Mesendoderm (in vitro differentiated cells): ENCODE data around the gene LPAR1.

Experiments
- DNase-seq: peaks from one replicate; pipeline ENCODE4 v3.0.0; 2013
- H2AK5ac ChIP-seq: 2 replicates; pipeline ENCODE4 v1.6.1; 2013; ENCODE audit warnings: low read length, inconsistent platforms
- H2BK120ac ChIP-seq: 2 replicates; pipeline ENCODE4 v1.6.1; 2013; ENCODE audit warnings: low read depth, mild to moderate bottlenecking, low read length, moderate library complexity, mixed read lengths
- H2BK15ac ChIP-seq: replicated peaks from 2 replicates; pipeline ENCODE4 v1.6.1; 2013; ENCODE audit warnings: low read depth, mild to moderate bottlenecking, moderate library complexity
- H2BK5ac ChIP-seq: 2 replicates; pipeline ENCODE4 v1.6.1; 2013; ENCODE audit warnings: low read length, inconsistent platforms
- H3K18ac ChIP-seq: 2 replicates; pipeline ENCODE4 v1.6.1; 2013; ENCODE audit warnings: mild to moderate bottlenecking, low read length, mixed read lengths
- H3K23ac ChIP-seq: one replicate; pipeline ENCODE4 v1.6.1; 2013; ENCODE audit warnings: low read length
- H3K27ac ChIP-seq: 2 replicates; pipeline ENCODE4 v1.5.1; 2013; ENCODE audit warnings: low read depth, mild to moderate bottlenecking, inconsistent platforms, low read length, moderate library complexity
- H3K27me3 ChIP-seq: 2 replicates; pipeline ENCODE4 v1.6.1; 2013; ENCODE audit warnings: low read length, control low read depth, mild to moderate bottlenecking, inconsistent platforms; ENCODE audit not compliant: insufficient read depth, poor library complexity
- H3K36me3 ChIP-seq: 2 replicates; pipeline ENCODE4 v1.6.1; 2013; ENCODE audit warnings: low read length, inconsistent platforms; ENCODE audit not compliant: control insufficient read depth, insufficient read depth
- H3K4ac ChIP-seq: one replicate; pipeline ENCODE4 v1.6.1; 2013; ENCODE audit warnings: low read depth, mild to moderate bottlenecking, low read length, moderate library complexity
- H3K4me1 ChIP-seq: 2 replicates; pipeline ENCODE4 v1.6.1; 2013; ENCODE audit warnings: low read depth, low read length, inconsistent platforms; ENCODE audit not compliant: control insufficient read depth
- H3K4me2 ChIP-seq: 2 replicates; pipeline ENCODE4 v1.6.1; 2013; ENCODE audit warnings: low read length
- H3K4me3 ChIP-seq: 2 replicates; pipeline ENCODE4 v1.5.1; 2013; ENCODE audit warnings: mild to moderate bottlenecking, low read length
- H3K56ac ChIP-seq: one replicate; pipeline ENCODE4 v1.6.1; 2013; ENCODE audit warnings: low read length
- H3K79me1 ChIP-seq: 2 replicates; pipeline ENCODE4 v1.6.1; 2013; ENCODE audit warnings: low read length, inconsistent platforms
- H3K79me2 ChIP-seq: 2 replicates; pipeline ENCODE4 v1.6.1; 2013; ENCODE audit warnings: mild to moderate bottlenecking, low read length; ENCODE audit not compliant: control insufficient read depth, insufficient read depth
- H3K9ac ChIP-seq: 2 replicates; pipeline ENCODE4 v1.6.1; 2013; ENCODE audit warnings: low read length, inconsistent platforms
- H4K5ac ChIP-seq: one replicate; pipeline ENCODE4 v1.6.1; 2013; ENCODE audit warnings: low read length
- H4K8ac ChIP-seq: one replicate; pipeline ENCODE4 v1.6.1; 2013; ENCODE audit warnings: low read depth, mild to moderate bottlenecking, control low read depth, low read length, moderate library complexity
- WGBS: extraction: QIAGEN DNeasy Blood & Tissue Kit; methylation state at CpG from one replicate; pipeline ENCODE4 v1.1.7; 2013; ENCODE audit warnings: low lambda C conversion rate, missing lambda C conversion rate; ENCODE audit not compliant: insufficient coverage; ENCODE audit errors: extremely low coverage; 5-methylcytosine and 5-hydroxymethylcytosine counted together

LPAR1 gene

GRCh38 chr9:110960288-110960687 lies 78.0 kb downstream of the LPAR1 start:
- Histone ChIP-seq H4K8ac (no peak overlapping the region), H3K4ac (no peak overlapping the region), H3K56ac (no peak overlapping the region), H3K4me3 (no peak overlapping the region), H3K18ac (no peak overlapping the region), H3K27ac (no peak overlapping the region), H3K23ac (no peak overlapping the region), H3K4me1 (no peaks in the 10 kb centered on the region), H2BK120ac (no peak overlapping the region), H3K27me3 (no peaks in the 10 kb centered on the region), H2BK5ac (no peak overlapping the region), H3K9ac (no peak overlapping the region), H2AK5ac (no peak overlapping the region), H3K4me2 (no peak overlapping the region), H3K36me3 (no peaks in the 10 kb centered on the region), H3K79me2 (no peaks in the 10 kb centered on the region), H3K79me1 (no peaks in the 10 kb centered on the region), H4K5ac (no peak overlapping the region), H2BK15ac (no peak overlapping the region)
- no peak for DNase-seq
- no CpG with 5 or more reads among the region's 2 CpGs for WGBS

DNA sequence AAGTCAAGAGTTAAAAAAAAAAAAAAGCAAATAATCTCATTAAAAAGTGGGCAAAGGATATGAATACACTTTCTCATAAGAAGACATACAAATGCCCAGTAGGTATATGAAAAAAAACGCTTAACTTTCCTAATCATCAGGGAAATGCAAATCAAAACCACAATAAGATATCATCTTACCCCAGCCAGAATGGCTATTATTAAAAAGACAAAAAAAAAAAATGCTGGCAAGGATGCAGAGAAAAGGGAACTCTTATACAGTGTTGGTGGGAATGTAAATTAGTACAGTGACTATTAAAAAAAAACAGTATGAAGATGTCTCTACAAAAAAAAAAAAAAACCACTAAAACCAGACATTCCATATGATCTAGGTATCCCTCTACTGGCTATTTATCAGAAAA lies 79.4 kb downstream of the LPAR1 start:
- Histone ChIP-seq H3K4me1 (no peaks in the 10 kb centered on the region), H4K5ac (no peak overlapping the region), H3K23ac (no peak overlapping the region), H3K27me3 (no peaks in the 10 kb centered on the region), H3K36me3 (no peaks in the 10 kb centered on the region), H3K9ac (no peak overlapping the region), H3K4me3 (no peak overlapping the region), H3K79me2 (no peaks in the 10 kb centered on the region), H2BK120ac (no peak overlapping the region), H3K4ac (no peak overlapping the region), H4K8ac (no peak overlapping the region), H3K4me2 (no peak overlapping the region), H3K27ac (no peak overlapping the region), H2BK5ac (no peak overlapping the region), H2AK5ac (no peak overlapping the region), H3K79me1 (no peaks in the 10 kb centered on the region), H3K56ac (no peak overlapping the region), H3K18ac (no peak overlapping the region), H2BK15ac (no peak overlapping the region)
- no peak for DNase-seq
- WGBS, result no CpG with 5 or more reads among the region's 1 CpG

GRCh38 chr9:110954822-110955291 lies 83.4 kb downstream of the LPAR1 start:
- no peak for DNase-seq
- no peaks in the 10 kb centered on the region for H3K79me2 ChIP-seq
- H3K27me3 ChIP-seq, result no peaks in the 10 kb centered on the region
- no peak overlapping the region for H4K8ac ChIP-seq
- WGBS, result no CpG with 5 or more reads among the region's 1 CpG
- no peak overlapping the region for H3K9ac ChIP-seq
- H2AK5ac ChIP-seq, result no peak overlapping the region
- H3K56ac ChIP-seq, result no peak overlapping the region
- H3K4ac ChIP-seq, result no peak overlapping the region
- no peaks in the 10 kb centered on the region for H3K79me1 ChIP-seq
- no peaks in the 10 kb centered on the region for H3K4me1 ChIP-seq
- H2BK5ac ChIP-seq, result no peak overlapping the region
- no peak overlapping the region for H3K18ac ChIP-seq
- no peak overlapping the region for H3K27ac ChIP-seq
- H3K4me3 ChIP-seq, result no peak overlapping the region
- no peak overlapping the region for H3K4me2 ChIP-seq
- no peak overlapping the region for H2BK15ac ChIP-seq
- H3K36me3 ChIP-seq, result no peaks in the 10 kb centered on the region
- H4K5ac ChIP-seq, result no peak overlapping the region
- H3K23ac ChIP-seq, result no peak overlapping the region
- H2BK120ac ChIP-seq, result no peak overlapping the region

- Histone ChIP-seq H2BK120ac (no peak overlapping the region), H3K56ac (no peak overlapping the region), H4K8ac (no peak overlapping the region), H2BK15ac (no peak overlapping the region), H2AK5ac (no peak overlapping the region), H2BK5ac (no peak overlapping the region), H3K79me2 (no peaks in the 10 kb centered on the region), H3K79me1 (no peaks in the 10 kb centered on the region), H3K4me2 (no peak overlapping the region), H3K27me3 (no peaks in the 10 kb centered on the region), H3K36me3 (no peaks in the 10 kb centered on the region), H3K4me3 (no peak overlapping the region), H3K18ac (no peak overlapping the region), H3K23ac (no peak overlapping the region), H3K9ac (no peak overlapping the region), H3K27ac (no peak overlapping the region), H3K4me1 (no peaks in the 10 kb centered on the region), H3K4ac (no peak overlapping the region), H4K5ac (no peak overlapping the region)
- no CpG with 5 or more reads among the region's 4 CpGs for WGBS
- no peak for DNase-seq
Observed at GRCh38 chr9:110952540-110952859, 85.8 kb downstream of the LPAR1 start.

DNA sequence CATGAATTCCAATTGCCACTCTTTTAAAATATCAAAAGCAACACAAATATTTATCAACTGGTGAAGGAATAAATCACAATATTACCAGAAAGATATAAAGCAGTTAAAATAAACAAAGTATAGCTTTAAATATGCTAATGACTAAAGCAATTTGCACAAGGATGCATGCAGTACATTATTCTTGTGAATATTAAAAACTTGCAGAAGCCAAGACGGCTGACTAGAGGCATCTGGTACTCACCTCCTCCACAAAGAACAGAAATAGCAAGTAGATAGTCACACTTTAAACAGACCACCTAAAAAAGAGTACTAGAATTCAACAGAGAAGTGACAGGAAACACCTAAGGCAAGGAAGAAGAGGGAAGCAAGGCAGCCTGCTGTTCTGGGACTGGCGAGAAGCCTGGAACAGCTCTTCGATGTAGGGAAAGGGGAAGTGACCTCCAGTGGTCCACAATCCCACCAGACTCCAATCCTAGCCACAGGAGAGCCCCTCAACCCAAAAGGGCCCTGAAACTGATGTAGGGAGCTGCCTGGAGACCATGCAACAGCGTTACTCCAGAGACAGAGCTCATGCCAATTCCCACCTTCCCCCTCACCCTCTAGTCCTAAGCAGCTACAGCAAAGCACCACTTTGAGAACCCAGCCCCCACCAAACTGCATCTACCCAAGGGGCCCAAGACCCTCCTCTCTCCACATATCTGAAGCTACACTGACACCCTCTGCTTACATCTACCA lies 86.3 kb downstream of the LPAR1 start:
- H4K8ac ChIP-seq, result no peak overlapping the region
- H3K9ac ChIP-seq, result no peak overlapping the region
- WGBS, result no CpG with 5 or more reads among the region's 4 CpGs

GRCh38 chr9:110950041-110950645 lies 88.1 kb downstream of the LPAR1 start:
- H4K8ac ChIP-seq, result no peak overlapping the region
- WGBS, result no CpG with 5 or more reads among the region's 4 CpGs
- H3K79me2 ChIP-seq, result no peaks in the 10 kb centered on the region
- H2BK120ac ChIP-seq, result no peak overlapping the region
- no peaks in the 10 kb centered on the region for H3K27me3 ChIP-seq
- no peak overlapping the region for H3K4ac ChIP-seq
- H3K36me3 ChIP-seq, result no peaks in the 10 kb centered on the region
- no peak overlapping the region for H3K4me2 ChIP-seq
- no peaks in the 10 kb centered on the region for H3K4me1 ChIP-seq
- H3K56ac ChIP-seq, result no peak overlapping the region
- no peak overlapping the region for H2BK15ac ChIP-seq
- H3K27ac ChIP-seq, result no peak overlapping the region
- H3K9ac ChIP-seq, result no peak overlapping the region
- no peak for DNase-seq
- H3K4me3 ChIP-seq, result no peak overlapping the region
- H3K79me1 ChIP-seq, result no peaks in the 10 kb centered on the region
- no peak overlapping the region for H4K5ac ChIP-seq
- H3K18ac ChIP-seq, result no peak overlapping the region
- H2BK5ac ChIP-seq, result no peak overlapping the region
- no peak overlapping the region for H3K23ac ChIP-seq
- no peak overlapping the region for H2AK5ac ChIP-seq

More for the DNA sequence above, 86.3 kb downstream of the LPAR1 start:
- no peak overlapping the region for H4K5ac ChIP-seq
- no peaks in the 10 kb centered on the region for H3K79me2 ChIP-seq
- no peak overlapping the region for H3K23ac ChIP-seq
- H2AK5ac ChIP-seq, result no peak overlapping the region
- no peaks in the 10 kb centered on the region for H3K4me1 ChIP-seq
- no peak overlapping the region for H2BK5ac ChIP-seq
- no peak overlapping the region for H3K4me3 ChIP-seq
- H3K4me2 ChIP-seq, result no peak overlapping the region
- no peaks in the 10 kb centered on the region for H3K36me3 ChIP-seq
- H3K27ac ChIP-seq, result no peak overlapping the region
- no peak for DNase-seq
- H3K56ac ChIP-seq, result no peak overlapping the region
- H2BK15ac ChIP-seq, result no peak overlapping the region
- H3K4ac ChIP-seq, result no peak overlapping the region
- H3K18ac ChIP-seq, result no peak overlapping the region
- no peaks in the 10 kb centered on the region for H3K79me1 ChIP-seq
- H2BK120ac ChIP-seq, result no peak overlapping the region
- H3K27me3 ChIP-seq, result no peaks in the 10 kb centered on the region
